ENCODE measurements around the gene ST8SIA3. TPM values are rescaled to one million over a fixed set of nuclear protein-coding genes. Genes with fewer than 3 reads are reported as not detected.

Gene ST8SIA3
- total RNA-seq, 2 donors from 2014 or later, result 1.1 to 1.6 TPM

DNA sequence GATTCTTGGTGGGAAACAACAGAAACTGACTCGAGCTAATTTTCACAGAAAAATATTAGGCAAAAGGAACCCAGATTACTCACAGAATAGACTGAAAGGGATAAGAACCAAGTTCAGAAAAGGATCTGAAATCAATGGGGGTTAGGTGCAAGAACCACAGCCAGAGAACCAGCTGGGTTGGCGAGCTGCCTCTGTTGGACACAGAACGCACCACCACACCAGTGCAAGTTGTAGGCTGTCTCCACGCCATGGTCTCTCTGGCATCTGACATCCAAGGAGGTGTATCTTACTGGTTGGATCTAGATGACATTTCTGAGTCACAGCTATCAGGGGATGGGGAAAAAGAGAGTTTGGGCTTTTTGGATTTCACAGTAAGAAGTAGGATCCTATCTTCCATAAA lies 64.2 kb downstream of the ST8SIA3 start:
- H3K4me1 ChIP-seq (ENCODE audit: control insufficient read depth, insufficient read depth, low read length), result no peaks in the 10 kb centered on the region
- no peaks in the 10 kb centered on the region for H3K36me3 ChIP-seq (ENCODE audit: control insufficient read depth, insufficient read depth, low read length)
- Mint-ChIP-seq H3K4me1 (no peaks in the 10 kb centered on the region), H3K36me3 (ENCODE audit: low read depth) (no peaks in the 10 kb centered on the region), H3K4me3 (no peak overlapping the region), H3K9me3 (no peaks in the 10 kb centered on the region), H3K27me3 (ENCODE audit: insufficient read depth) (peaks cover 32% of the 10 kb centered on the region), H3K27ac (no peak overlapping the region)
- 89 to 94% methylated on average over 2 to 4 of the region's 4 CpGs for WGBS, 2 experiments (ENCODE audit: insufficient coverage in 1 of 2, insufficient read length in 1 of 2)
- H3K27ac ChIP-seq (ENCODE audit: low read depth, low read length), result no peak overlapping the region
- no peaks in the 10 kb centered on the region for H3K9me3 ChIP-seq (ENCODE audit: control insufficient read depth, low read length)
- peaks cover 22% of the 10 kb centered on the region for H3K27me3 ChIP-seq (ENCODE audit: control insufficient read depth, insufficient read depth, low read length, poor library complexity, severe bottlenecking)
- no peak overlapping the region for H3K4me3 ChIP-seq (ENCODE audit: low read length)
- no peak overlapping the region for H3K9ac ChIP-seq (ENCODE audit: extremely low read depth, low read length, poor library complexity, severe bottlenecking)
- TF ChIP-seq CTCF (conservative IDR thresholded peaks at IDR 0.05), result no peak
- no peak for DNase-seq

Other genes with a start within 250 kb of the ST8SIA3 start
- 1 to 10 TPM in 1 of 2 donors, under 1 TPM in 1; 0.13 to 1.3 TPM for gene BOD1L2, start 205.5 kb upstream of the ST8SIA3 start, total RNA-seq
- gene ONECUT2, start 82.8 kb downstream of the ST8SIA3 start, total RNA-seq, result 1 to 10 TPM; 1.9 to 3.6 TPM
- 10 to 100 TPM; 27.6 to 31.7 TPM for gene FECH, start 234.1 kb downstream of the ST8SIA3 start, total RNA-seq

Measured in endodermal cell (in vitro differentiated cells).